Measurements from ENCODE around the gene MDK.

The MDK gene

DNA sequence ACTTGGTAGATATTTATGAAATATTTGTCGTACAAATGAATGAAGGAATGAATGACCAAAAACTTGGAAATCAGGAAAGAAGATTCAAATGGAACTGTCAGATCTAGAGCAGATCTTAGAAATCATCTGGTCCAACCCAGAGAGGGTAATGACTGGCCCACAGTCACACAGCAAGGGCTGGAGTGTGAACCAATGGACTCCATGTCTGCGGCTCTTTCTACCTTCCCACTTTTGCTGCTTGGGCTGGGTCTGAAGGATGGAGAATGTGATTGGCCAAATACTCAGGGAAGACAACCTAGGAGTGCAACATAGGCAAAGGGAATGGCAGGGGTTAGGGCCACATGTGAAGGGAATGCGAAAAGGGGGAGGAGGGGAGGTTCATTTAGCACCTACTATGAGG is 40.0 kb upstream of the MDK start:
- Histone ChIP-seq H3K9me2 (replicated peaks; ENCODE audit: low read depth, low read length) (no peaks in the 10 kb centered on the region), H3K79me2 (ENCODE audit: insufficient read depth, low read length) (peaks cover 11% of the 10 kb centered on the region), H3K4me1 (ENCODE audit: insufficient read depth, low read length, poor library complexity, severe bottlenecking) (peaks cover 78% of the 10 kb centered on the region), H3K9me3 (ENCODE audit: insufficient read depth, low read depth, low read length) (no peaks in the 10 kb centered on the region), H3K4me3 (ENCODE audit: low read length, poor library complexity, severe bottlenecking) (peak overlapping the region; percentile 69), H3K9ac (ENCODE audit: low read depth, low read length, poor library complexity, severe bottlenecking) (peak overlapping the region; percentile 81), H3K27me3 (ENCODE audit: insufficient read depth, low read length, poor library complexity, severe bottlenecking) (no peaks in the 10 kb centered on the region), H3F3A (ENCODE audit: low read depth) (peaks cover 14% of the 10 kb centered on the region; the same call in 1 of the 2 replicates), H3K4me2 (ENCODE audit: low read depth, low read length, poor library complexity, severe bottlenecking) (peak overlapping the region; percentile 93), H3K36me3 (ENCODE audit: insufficient read depth, low read length) (no peaks in the 10 kb centered on the region), H4K20me1 (ENCODE audit: insufficient read depth, low read length, poor library complexity, severe bottlenecking) (no peaks in the 10 kb centered on the region), H2AFZ (ENCODE audit: low read length) (no peak overlapping the region)
- TF ChIP-seq EZH2phosphoT487 (IDR thresholded peaks at IDR 0.05; ENCODE audit: borderline replicate concordance): no peak
- TF ChIP-seq, protein P1, sequence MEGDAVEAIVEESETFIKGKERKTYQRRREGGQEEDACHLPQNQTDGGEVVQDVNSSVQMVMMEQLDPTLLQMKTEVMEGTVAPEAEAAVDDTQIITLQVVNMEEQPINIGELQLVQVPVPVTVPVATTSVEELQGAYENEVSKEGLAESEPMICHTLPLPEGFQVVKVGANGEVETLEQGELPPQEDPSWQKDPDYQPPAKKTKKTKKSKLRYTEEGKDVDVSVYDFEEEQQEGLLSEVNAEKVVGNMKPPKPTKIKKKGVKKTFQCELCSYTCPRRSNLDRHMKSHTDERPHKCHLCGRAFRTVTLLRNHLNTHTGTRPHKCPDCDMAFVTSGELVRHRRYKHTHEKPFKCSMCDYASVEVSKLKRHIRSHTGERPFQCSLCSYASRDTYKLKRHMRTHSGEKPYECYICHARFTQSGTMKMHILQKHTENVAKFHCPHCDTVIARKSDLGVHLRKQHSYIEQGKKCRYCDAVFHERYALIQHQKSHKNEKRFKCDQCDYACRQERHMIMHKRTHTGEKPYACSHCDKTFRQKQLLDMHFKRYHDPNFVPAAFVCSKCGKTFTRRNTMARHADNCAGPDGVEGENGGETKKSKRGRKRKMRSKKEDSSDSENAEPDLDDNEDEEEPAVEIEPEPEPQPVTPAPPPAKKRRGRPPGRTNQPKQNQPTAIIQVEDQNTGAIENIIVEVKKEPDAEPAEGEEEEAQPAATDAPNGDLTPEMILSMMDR (conservative IDR thresholded peaks at IDR 0.05; ENCODE audit: low read length): no peak

DNA sequence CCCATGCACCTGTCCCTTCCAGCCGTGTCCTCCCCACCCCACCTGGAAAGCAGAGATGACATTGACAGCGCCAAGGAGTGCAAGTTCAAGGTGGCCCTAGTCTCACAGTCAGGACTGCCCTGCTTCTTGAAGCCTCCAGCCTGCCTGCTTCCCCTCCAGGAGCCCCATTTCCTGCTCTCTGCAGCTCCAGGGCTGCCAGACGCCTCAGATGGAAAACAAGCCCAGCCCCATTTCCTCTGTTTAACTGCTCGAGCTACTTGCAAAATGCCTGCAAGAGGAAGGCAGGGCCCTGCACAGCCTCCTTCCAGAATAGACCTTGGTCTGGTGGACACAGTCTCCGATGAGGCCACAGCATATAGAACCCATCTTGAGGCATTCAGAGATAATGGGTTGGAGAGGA is 39.2 kb upstream of the MDK start:
- H3K4me1 ChIP-seq (ENCODE audit: insufficient read depth, low read length, poor library complexity, severe bottlenecking): peaks cover 84% of the 10 kb centered on the region
- H3K4me3 ChIP-seq (ENCODE audit: low read length, poor library complexity, severe bottlenecking): peak overlapping the region; percentile 69
- TF ChIP-seq EZH2phosphoT487 (IDR thresholded peaks at IDR 0.05; ENCODE audit: borderline replicate concordance): no peak
- TF ChIP-seq, protein P1 (conservative IDR thresholded peaks at IDR 0.05; ENCODE audit: low read length): no peak
- H2AFZ ChIP-seq (ENCODE audit: low read length): no peak overlapping the region
- H3K9me2 ChIP-seq (replicated peaks; ENCODE audit: low read depth, low read length): no peaks in the 10 kb centered on the region
- no peaks in the 10 kb centered on the region for H3K27me3 ChIP-seq (ENCODE audit: insufficient read depth, low read length, poor library complexity, severe bottlenecking)
- peak overlapping the region; percentile 81 for H3K9ac ChIP-seq (ENCODE audit: low read depth, low read length, poor library complexity, severe bottlenecking)
- peak overlapping the region; percentile 93 for H3K4me2 ChIP-seq (ENCODE audit: low read depth, low read length, poor library complexity, severe bottlenecking)
- H4K20me1 ChIP-seq (ENCODE audit: insufficient read depth, low read length, poor library complexity, severe bottlenecking): no peaks in the 10 kb centered on the region
- no peaks in the 10 kb centered on the region for H3K9me3 ChIP-seq (ENCODE audit: insufficient read depth, low read depth, low read length)
- peaks cover 14% of the 10 kb centered on the region; the same call in 1 of the 2 replicates for H3F3A ChIP-seq (ENCODE audit: low read depth)
- peaks cover 16% of the 10 kb centered on the region for H3K79me2 ChIP-seq (ENCODE audit: insufficient read depth, low read length)
- H3K36me3 ChIP-seq (ENCODE audit: insufficient read depth, low read length): no peaks in the 10 kb centered on the region

DNA sequence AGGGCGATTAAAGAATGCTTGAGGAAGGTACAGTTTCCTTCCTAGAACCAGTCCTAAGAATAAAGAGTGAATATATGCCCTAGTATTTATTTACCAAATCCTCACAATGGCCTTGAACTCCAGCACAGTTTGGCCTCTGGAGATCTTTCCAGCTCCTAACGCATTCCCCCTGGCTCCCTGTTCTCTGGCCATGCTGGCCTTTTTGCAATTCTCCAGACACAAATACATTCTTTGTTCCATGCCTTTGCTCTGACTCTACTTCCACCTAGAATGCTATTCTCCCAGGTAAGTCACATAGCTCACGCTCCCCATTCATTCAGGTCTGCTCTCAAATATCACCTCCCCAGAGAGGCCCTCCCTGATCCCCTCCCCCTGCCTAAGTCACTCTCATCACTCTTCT is 37.9 kb upstream of the MDK start:
- Histone ChIP-seq H3K9ac (ENCODE audit: low read depth, low read length, poor library complexity, severe bottlenecking) (peak overlapping the region; percentile 81), H3F3A (ENCODE audit: low read depth) (peaks cover 14% of the 10 kb centered on the region; the same call in 1 of the 2 replicates), H3K4me3 (ENCODE audit: low read length, poor library complexity, severe bottlenecking) (no peak overlapping the region), H3K9me2 (replicated peaks; ENCODE audit: low read depth, low read length) (no peaks in the 10 kb centered on the region), H4K20me1 (ENCODE audit: insufficient read depth, low read length, poor library complexity, severe bottlenecking) (peaks cover 9% of the 10 kb centered on the region), H3K36me3 (ENCODE audit: insufficient read depth, low read length) (no peaks in the 10 kb centered on the region), H2AFZ (ENCODE audit: low read length) (no peak overlapping the region), H3K27me3 (ENCODE audit: insufficient read depth, low read length, poor library complexity, severe bottlenecking) (no peaks in the 10 kb centered on the region), H3K4me2 (ENCODE audit: low read depth, low read length, poor library complexity, severe bottlenecking) (peak overlapping the region; percentile 93), H3K4me1 (ENCODE audit: insufficient read depth, low read length, poor library complexity, severe bottlenecking) (peaks cover 87% of the 10 kb centered on the region), H3K79me2 (ENCODE audit: insufficient read depth, low read length) (peaks cover 27% of the 10 kb centered on the region), H3K9me3 (ENCODE audit: insufficient read depth, low read depth, low read length) (no peaks in the 10 kb centered on the region)
- no peak for TF ChIP-seq EZH2phosphoT487 (IDR thresholded peaks at IDR 0.05; ENCODE audit: borderline replicate concordance)
- TF ChIP-seq, protein P1 (conservative IDR thresholded peaks at IDR 0.05; ENCODE audit: low read length): no peak
